ENCODE results near the gene SLC44A2. TPM values are rescaled to one million over a fixed set of nuclear protein-coding genes. Genes with fewer than 3 reads are reported as not detected.

Gene SLC44A2
- total and polyA plus RNA-seq, 2 of the 13 experiments (the other 11 are each of a cell fraction or from before 2014, with no cell fraction given) = 2.4 to 5.6 TPM

DNA sequence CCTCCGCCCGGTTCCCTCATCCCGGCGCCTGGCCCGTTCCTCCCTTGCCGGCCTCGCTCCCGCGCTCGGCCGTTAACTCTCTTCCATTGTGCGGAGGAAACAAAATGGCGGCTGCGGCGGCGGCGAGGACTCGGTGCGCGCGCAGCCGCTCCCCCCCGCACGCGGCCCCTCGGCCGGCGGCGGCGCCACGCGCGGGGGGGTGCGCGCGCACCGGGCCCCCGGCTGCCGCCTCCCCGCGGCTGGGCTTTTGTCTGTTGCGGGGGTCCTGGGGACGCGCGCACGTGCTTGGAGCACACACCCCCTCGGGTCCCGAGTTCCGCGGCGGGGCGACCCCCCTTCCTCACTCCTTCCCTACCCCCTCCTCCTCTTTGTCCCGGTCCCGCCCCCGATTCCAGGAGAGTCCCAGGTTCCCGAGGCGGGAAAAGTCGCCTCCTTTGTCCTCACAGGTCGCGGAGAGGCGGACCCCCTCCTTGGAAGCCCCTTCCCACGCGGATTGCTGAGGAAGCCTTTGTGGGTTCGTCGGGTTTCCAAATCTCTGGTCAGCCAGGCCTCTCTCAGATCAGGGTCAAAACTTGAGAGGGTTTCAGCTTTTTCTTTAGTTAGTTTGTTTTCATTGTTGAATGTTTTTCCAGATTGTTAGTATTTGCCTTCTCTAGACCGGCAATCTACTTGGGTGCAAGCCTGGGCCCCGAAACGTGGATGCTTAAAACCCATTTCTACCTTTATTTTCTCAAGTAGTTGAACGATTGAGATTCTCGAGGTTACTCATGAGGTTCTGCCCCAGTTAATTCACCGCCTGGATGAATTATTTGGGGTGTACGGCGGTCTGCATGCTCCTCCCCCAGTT, 29.5 kb downstream of the SLC44A2 start (continued):
- TF ChIP-seq, protein P1, sequence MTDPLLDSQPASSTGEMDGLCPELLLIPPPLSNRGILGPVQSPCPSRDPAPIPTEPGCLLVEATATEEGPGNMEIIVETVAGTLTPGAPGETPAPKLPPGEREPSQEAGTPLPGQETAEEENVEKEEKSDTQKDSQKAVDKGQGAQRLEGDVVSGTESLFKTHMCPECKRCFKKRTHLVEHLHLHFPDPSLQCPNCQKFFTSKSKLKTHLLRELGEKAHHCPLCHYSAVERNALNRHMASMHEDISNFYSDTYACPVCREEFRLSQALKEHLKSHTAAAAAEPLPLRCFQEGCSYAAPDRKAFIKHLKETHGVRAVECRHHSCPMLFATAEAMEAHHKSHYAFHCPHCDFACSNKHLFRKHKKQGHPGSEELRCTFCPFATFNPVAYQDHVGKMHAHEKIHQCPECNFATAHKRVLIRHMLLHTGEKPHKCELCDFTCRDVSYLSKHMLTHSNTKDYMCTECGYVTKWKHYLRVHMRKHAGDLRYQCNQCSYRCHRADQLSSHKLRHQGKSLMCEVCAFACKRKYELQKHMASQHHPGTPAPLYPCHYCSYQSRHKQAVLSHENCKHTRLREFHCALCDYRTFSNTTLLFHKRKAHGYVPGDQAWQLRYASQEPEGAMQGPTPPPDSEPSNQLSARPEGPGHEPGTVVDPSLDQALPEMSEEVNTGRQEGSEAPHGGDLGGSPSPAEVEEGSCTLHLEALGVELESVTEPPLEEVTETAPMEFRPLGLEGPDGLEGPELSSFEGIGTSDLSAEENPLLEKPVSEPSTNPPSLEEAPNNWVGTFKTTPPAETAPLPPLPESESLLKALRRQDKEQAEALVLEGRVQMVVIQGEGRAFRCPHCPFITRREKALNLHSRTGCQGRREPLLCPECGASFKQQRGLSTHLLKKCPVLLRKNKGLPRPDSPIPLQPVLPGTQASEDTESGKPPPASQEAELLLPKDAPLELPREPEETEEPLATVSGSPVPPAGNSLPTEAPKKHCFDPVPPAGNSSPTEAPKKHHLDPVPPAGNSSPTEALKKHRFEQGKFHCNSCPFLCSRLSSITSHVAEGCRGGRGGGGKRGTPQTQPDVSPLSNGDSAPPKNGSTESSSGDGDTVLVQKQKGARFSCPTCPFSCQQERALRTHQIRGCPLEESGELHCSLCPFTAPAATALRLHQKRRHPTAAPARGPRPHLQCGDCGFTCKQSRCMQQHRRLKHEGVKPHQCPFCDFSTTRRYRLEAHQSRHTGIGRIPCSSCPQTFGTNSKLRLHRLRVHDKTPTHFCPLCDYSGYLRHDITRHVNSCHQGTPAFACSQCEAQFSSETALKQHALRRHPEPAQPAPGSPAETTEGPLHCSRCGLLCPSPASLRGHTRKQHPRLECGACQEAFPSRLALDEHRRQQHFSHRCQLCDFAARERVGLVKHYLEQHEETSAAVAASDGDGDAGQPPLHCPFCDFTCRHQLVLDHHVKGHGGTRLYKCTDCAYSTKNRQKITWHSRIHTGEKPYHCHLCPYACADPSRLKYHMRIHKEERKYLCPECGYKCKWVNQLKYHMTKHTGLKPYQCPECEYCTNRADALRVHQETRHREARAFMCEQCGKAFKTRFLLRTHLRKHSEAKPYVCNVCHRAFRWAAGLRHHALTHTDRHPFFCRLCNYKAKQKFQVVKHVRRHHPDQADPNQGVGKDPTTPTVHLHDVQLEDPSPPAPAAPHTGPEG (CRISPR knock-in tag; IDR thresholded peaks at IDR 0.05) = no peak
- TF ChIP-seq MAZ (IDR thresholded peaks at IDR 0.05; ENCODE audit: borderline replicate concordance, low read depth, low read length) = peak; percentile 43; the same call in 1 of the 2 replicates
- TF ChIP-seq MAZ (CRISPR knock-in tag; IDR thresholded peaks at IDR 0.05; ENCODE audit: low read depth) = no peak
- TF ChIP-seq KAT7 (CRISPR knock-in tag; IDR thresholded peaks at IDR 0.05; ENCODE audit: borderline replicate concordance) = no peak; the same call in 1 of the 2 replicates
- TF ChIP-seq KLF13 (CRISPR knock-in tag; IDR thresholded peaks at IDR 0.05) = no peak
- no peak for TF ChIP-seq HMG20A (CRISPR knock-in tag; IDR thresholded peaks at IDR 0.05; ENCODE audit: borderline replicate concordance)
- TF ChIP-seq ZNF572 (CRISPR knock-in tag; IDR thresholded peaks at IDR 0.05) = no peak
- peak; percentile 74 for TF ChIP-seq RBFOX2 (IDR thresholded peaks at IDR 0.05; ENCODE audit: low read depth, low read length)
- peak; percentile 58; the same call in 2 of the 3 replicates for TF ChIP-seq MXI1 (IDR thresholded peaks at IDR 0.05; ENCODE audit: borderline replicate concordance, low read depth, low read length)
- no peak for TF ChIP-seq KAT8 (CRISPR knock-in tag; IDR thresholded peaks at IDR 0.05)
- no peak for TF ChIP-seq U2AF1 (optimal IDR thresholded peaks at IDR 0.05; ENCODE audit: low read depth, low read length)
- no peak for TF ChIP-seq ATF7 (IDR thresholded peaks at IDR 0.05)
- no peak for TF ChIP-seq ATF7 (CRISPR knock-in tag; IDR thresholded peaks at IDR 0.05)
- no peak for TF ChIP-seq ZNF562 (CRISPR knock-in tag; IDR thresholded peaks at IDR 0.05; ENCODE audit: borderline replicate concordance)
- no peak for TF ChIP-seq GTF2F1 (IDR thresholded peaks at IDR 0.05; ENCODE audit: low read length)
- no peak for TF ChIP-seq CBX5 (CRISPR knock-in tag; IDR thresholded peaks at IDR 0.05; ENCODE audit: borderline replicate concordance)
- no peak for TF ChIP-seq ZNF205 (CRISPR knock-in tag; IDR thresholded peaks at IDR 0.05)
- TF ChIP-seq JARID2 (CRISPR knock-in tag; IDR thresholded peaks at IDR 0.05; ENCODE audit: insufficient replicate concordance) = no peak
- no peak for TF ChIP-seq SALL1 (CRISPR knock-in tag; IDR thresholded peaks at IDR 0.05)
- TF ChIP-seq ERF (CRISPR knock-in tag; IDR thresholded peaks at IDR 0.05) = no peak
- TF ChIP-seq ZNF431 (CRISPR knock-in tag; IDR thresholded peaks at IDR 0.05; ENCODE audit: borderline replicate concordance, low read depth) = no peak
- no peak for TF ChIP-seq HOXA9 (CRISPR knock-in tag; IDR thresholded peaks at IDR 0.05; ENCODE audit: borderline replicate concordance)
- TF ChIP-seq PHF8 (CRISPR knock-in tag; IDR thresholded peaks at IDR 0.05) = peak; percentile 19
- TF ChIP-seq, protein P2, sequence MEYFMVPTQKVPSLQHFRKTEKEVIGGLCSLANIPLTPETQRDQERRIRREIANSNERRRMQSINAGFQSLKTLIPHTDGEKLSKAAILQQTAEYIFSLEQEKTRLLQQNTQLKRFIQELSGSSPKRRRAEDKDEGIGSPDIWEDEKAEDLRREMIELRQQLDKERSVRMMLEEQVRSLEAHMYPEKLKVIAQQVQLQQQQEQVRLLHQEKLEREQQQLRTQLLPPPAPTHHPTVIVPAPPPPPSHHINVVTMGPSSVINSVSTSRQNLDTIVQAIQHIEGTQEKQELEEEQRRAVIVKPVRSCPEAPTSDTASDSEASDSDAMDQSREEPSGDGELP (IDR thresholded peaks at IDR 0.05; ENCODE audit: borderline replicate concordance, low read depth) = no peak
- TF ChIP-seq RNF2 (conservative IDR thresholded peaks at IDR 0.05; ENCODE audit: low read depth) = no peak

Measured in HepG2 (cell line).